Effector memory CD4-positive, alpha-beta T cell (primary cell): ENCODE measurements around the gene MOV10L1.
"Not testable (repeated sequence)": the region's sequence is repeated elsewhere in the genome, so short reads cannot be mapped to it uniquely, and the experiment has no call there.

Experiments used
- DNase-seq, 3 donors: peaks; one replicate each; pipeline ENCODE4 v3.0.0-alpha.2; 2020
- H3K27ac ChIP-seq: 2 replicates; pipeline ENCODE4 v1.7.0; 2013; ENCODE audit warnings: mild to moderate bottlenecking, low read length, moderate library complexity; ENCODE audit not compliant: insufficient read depth, poor library complexity, severe bottlenecking
- H3K27me3 ChIP-seq: replicated peaks from 2 replicates; pipeline ENCODE4 v1.7.0; 2013; ENCODE audit warnings: mild to moderate bottlenecking, low read length; ENCODE audit not compliant: insufficient read depth, control insufficient read depth, poor library complexity, severe bottlenecking
- H3K36me3 ChIP-seq: 2 replicates; pipeline ENCODE4 v1.7.0; 2013; ENCODE audit warnings: mild to moderate bottlenecking, low read length, moderate library complexity; ENCODE audit not compliant: control insufficient read depth, insufficient read depth
- H3K4me1 ChIP-seq: 2 replicates; pipeline ENCODE4 v1.7.0; 2013; ENCODE audit warnings: low read length, mild to moderate bottlenecking; ENCODE audit not compliant: control insufficient read depth, insufficient read depth, poor library complexity, severe bottlenecking
- H3K4me3 ChIP-seq: 2 replicates; pipeline ENCODE4 v1.7.0; 2013; ENCODE audit warnings: low read length, low read depth, mild to moderate bottlenecking; ENCODE audit not compliant: insufficient read depth, poor library complexity, severe bottlenecking
- H3K9me3 ChIP-seq: 2 replicates; pipeline ENCODE4 v1.7.0; 2013; ENCODE audit warnings: mild to moderate bottlenecking, low read length, moderate library complexity; ENCODE audit not compliant: control insufficient read depth

The MOV10L1 gene

GRCh38 chr22:50157709-50158375 is 68.0 kb downstream of the MOV10L1 start:
- H3K4me3 ChIP-seq, result no peak overlapping the region
- DNase-seq, result no peak
- H3K9me3 ChIP-seq, result no peaks in the 10 kb centered on the region
- no peaks in the 10 kb centered on the region for H3K36me3 ChIP-seq
- H3K4me1 ChIP-seq, result no peaks in the 10 kb centered on the region
- H3K27me3 ChIP-seq, result no peaks in the 10 kb centered on the region
- H3K27ac ChIP-seq, result no peak overlapping the region

- H3K9me3 ChIP-seq, result no peaks in the 10 kb centered on the region
- no peak for DNase-seq
- no peaks in the 10 kb centered on the region for H3K36me3 ChIP-seq
- H3K27ac ChIP-seq, result no peak overlapping the region
- H3K27me3 ChIP-seq, result no peaks in the 10 kb centered on the region
- H3K4me3 ChIP-seq, result no peak overlapping the region
- H3K4me1 ChIP-seq, result no peaks in the 10 kb centered on the region
These were observed 71.1 kb downstream of the MOV10L1 start for GRCh38 chr22:50160947-50161346.

GRCh38 chr22:50161508-50162390 is 71.9 kb downstream of the MOV10L1 start:
- no peaks in the 10 kb centered on the region for H3K4me1 ChIP-seq
- H3K27me3 ChIP-seq, result no peaks in the 10 kb centered on the region
- no peak for DNase-seq
- H3K27ac ChIP-seq, result no peak overlapping the region
- no peaks in the 10 kb centered on the region for H3K36me3 ChIP-seq
- H3K4me3 ChIP-seq, result no peak overlapping the region
- no peaks in the 10 kb centered on the region for H3K9me3 ChIP-seq

- H3K27me3 ChIP-seq, result no peaks in the 10 kb centered on the region
- H3K4me1 ChIP-seq, result no peaks in the 10 kb centered on the region
- no peak overlapping the region for H3K4me3 ChIP-seq
- H3K36me3 ChIP-seq, result no peaks in the 10 kb centered on the region
- H3K9me3 ChIP-seq, result no peaks in the 10 kb centered on the region
- no peak for DNase-seq
- H3K27ac ChIP-seq, result no peak overlapping the region
These were observed 72.7 kb downstream of the MOV10L1 start for GRCh38 chr22:50162391-50162956.

GRCh38 chr22:50165436-50166123 is 75.8 kb downstream of the MOV10L1 start:
- DNase-seq, result no peak
- Histone ChIP-seq H3K27me3 (peaks cover 7% of the 10 kb centered on the region), H3K4me3 (no peak overlapping the region), H3K9me3 (no peaks in the 10 kb centered on the region), H3K27ac (no peak overlapping the region), H3K4me1 (no peaks in the 10 kb centered on the region), H3K36me3 (no peaks in the 10 kb centered on the region)

- Histone ChIP-seq H3K9me3 (no peaks in the 10 kb centered on the region), H3K27me3 (peaks cover 21% of the 10 kb centered on the region), H3K4me3 (no peak overlapping the region), H3K36me3 (no peaks in the 10 kb centered on the region), H3K4me1 (no peaks in the 10 kb centered on the region), H3K27ac (no peak overlapping the region)
- DNase-seq, result no peak
These were observed 78.1 kb downstream of the MOV10L1 start for GRCh38 chr22:50167689-50168489.

- DNase-seq, H3K4me3 ChIP-seq, H3K9me3 ChIP-seq, H3K27ac ChIP-seq, H3K4me1 ChIP-seq, H3K36me3 ChIP-seq: not testable (repeated sequence)
- H3K27me3 ChIP-seq, result peaks cover 21% of the 10 kb centered on the region
These were observed 78.8 kb downstream of the MOV10L1 start for GRCh38 chr22:50168490-50169180.

- no peak overlapping the region for H3K4me3 ChIP-seq
- peaks cover 21% of the 10 kb centered on the region for H3K27me3 ChIP-seq
- no peaks in the 10 kb centered on the region for H3K4me1 ChIP-seq
- H3K36me3 ChIP-seq, result no peaks in the 10 kb centered on the region
- H3K27ac ChIP-seq, result no peak overlapping the region
- DNase-seq, result no peak
- no peaks in the 10 kb centered on the region for H3K9me3 ChIP-seq
These were observed 79.5 kb downstream of the MOV10L1 start for GRCh38 chr22:50169181-50169759.
